ENCODE results near the gene KREMEN1.
"Not testable (repeated sequence)": the region's sequence is repeated elsewhere in the genome, so short reads cannot be mapped to it uniquely, and the experiment has no call there.

KREMEN1 gene

GRCh38 chr22:29072979-29073617 lies at the start of gene KREMEN1:
Gene KREMEN1, plus strand, starts transcription at chr22:29073035. Its CDS starts 96 bp downstream, at chr22:29073131.
- DNase-seq (ENCODE audit: low read depth) = no peak

GRCh38 chr22:29023172-29023796 lies 49.6 kb upstream of the KREMEN1 start:
- no peak for DNase-seq (ENCODE audit: low read depth)

GRCh38 chr22:29026579-29026978 lies 46.3 kb upstream of the KREMEN1 start:
- DNase-seq (ENCODE audit: low read depth) = no peak

GRCh38 chr22:29028468-29028867 lies 44.4 kb upstream of the KREMEN1 start:
- no peak for DNase-seq (ENCODE audit: low read depth)

GRCh38 chr22:29029202-29030000 lies 43.4 kb upstream of the KREMEN1 start:
- no peak for DNase-seq (ENCODE audit: low read depth)

GRCh38 chr22:29030016-29030617 lies 42.7 kb upstream of the KREMEN1 start:
- DNase-seq (ENCODE audit: low read depth) = no peak

GRCh38 chr22:29030618-29031226 lies 42.1 kb upstream of the KREMEN1 start:
- DNase-seq (ENCODE audit: low read depth) = no peak

- DNase-seq (ENCODE audit: low read depth) = no peak
Measured at GRCh38 chr22:29031227-29032011, 41.4 kb upstream of the KREMEN1 start.

GRCh38 chr22:29032014-29032475 lies 40.8 kb upstream of the KREMEN1 start:
- no peak for DNase-seq (ENCODE audit: low read depth)

GRCh38 chr22:29032584-29032983 lies 40.3 kb upstream of the KREMEN1 start:
- no peak for DNase-seq (ENCODE audit: low read depth)

- DNase-seq (ENCODE audit: low read depth) = no peak
Measured at GRCh38 chr22:29037340-29037932, 35.4 kb upstream of the KREMEN1 start.

- no peak for DNase-seq (ENCODE audit: low read depth)
Measured at GRCh38 chr22:29039148-29039547, 33.7 kb upstream of the KREMEN1 start.

- not testable (repeated sequence) for DNase-seq (ENCODE audit: low read depth)
Measured at GRCh38 chr22:29039684-29040083, 33.2 kb upstream of the KREMEN1 start.

GRCh38 chr22:29040385-29041275 lies 32.2 kb upstream of the KREMEN1 start:
- DNase-seq (ENCODE audit: low read depth) = peak; percentile 27

GRCh38 chr22:29041408-29041807 lies 31.4 kb upstream of the KREMEN1 start:
- DNase-seq (ENCODE audit: low read depth) = no peak

GRCh38 chr22:29043906-29044575 lies 28.8 kb upstream of the KREMEN1 start:
- no peak for DNase-seq (ENCODE audit: low read depth)

GRCh38 chr22:29044657-29045176 lies 28.1 kb upstream of the KREMEN1 start:
- no peak for DNase-seq (ENCODE audit: low read depth)

GRCh38 chr22:29048822-29049654 lies 23.8 kb upstream of the KREMEN1 start:
- no peak for DNase-seq (ENCODE audit: low read depth)

Measured in stimulated activated CD8-positive, alpha-beta memory T cell treated with anti-CD3 and anti-CD28 coated beads, Interleukin-15, amount 100 ng/mL, for 1 hour (primary cell).